Activated T-helper 9 cell treated with anti-CD3 and anti-CD28 coated beads, Interleukin-2, amount 50 U/mL, for 16 hours (primary cell): ENCODE results near the gene VEZF1.

ENCODE experiments used
- DNase-seq: peaks from one replicate; pipeline ENCODE4 v3.0.0-alpha.2; 2020; ENCODE audit warnings: low read depth

VEZF1 gene

DNA sequence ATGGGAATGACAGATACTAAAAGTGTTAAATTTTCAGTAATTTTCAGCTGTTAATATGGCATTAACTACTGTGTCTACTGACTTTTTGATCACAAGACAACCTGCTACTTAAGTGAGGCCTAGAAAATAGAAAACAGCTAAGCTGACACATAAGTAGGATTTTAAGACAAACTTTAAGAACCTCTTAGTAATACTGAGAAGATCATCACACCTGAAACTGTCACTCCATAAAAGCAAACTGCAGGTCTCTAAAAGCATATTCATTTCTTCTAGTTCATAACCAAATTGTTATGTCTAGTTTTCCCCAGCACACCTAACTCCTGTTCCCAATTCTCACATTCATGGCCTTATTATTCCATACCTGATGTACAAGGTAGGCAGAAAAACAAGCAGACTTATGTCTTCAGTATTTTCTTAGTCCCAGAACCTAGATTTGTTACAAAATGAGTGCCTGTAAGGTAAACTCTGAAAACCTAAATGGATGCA, 11.0 kb upstream of the VEZF1 start:
- DNase-seq, result no peak

- DNase-seq, result no peak
These were observed 9.2 kb upstream of the VEZF1 start for GRCh38 chr17:57997085-57997809.

DNA sequence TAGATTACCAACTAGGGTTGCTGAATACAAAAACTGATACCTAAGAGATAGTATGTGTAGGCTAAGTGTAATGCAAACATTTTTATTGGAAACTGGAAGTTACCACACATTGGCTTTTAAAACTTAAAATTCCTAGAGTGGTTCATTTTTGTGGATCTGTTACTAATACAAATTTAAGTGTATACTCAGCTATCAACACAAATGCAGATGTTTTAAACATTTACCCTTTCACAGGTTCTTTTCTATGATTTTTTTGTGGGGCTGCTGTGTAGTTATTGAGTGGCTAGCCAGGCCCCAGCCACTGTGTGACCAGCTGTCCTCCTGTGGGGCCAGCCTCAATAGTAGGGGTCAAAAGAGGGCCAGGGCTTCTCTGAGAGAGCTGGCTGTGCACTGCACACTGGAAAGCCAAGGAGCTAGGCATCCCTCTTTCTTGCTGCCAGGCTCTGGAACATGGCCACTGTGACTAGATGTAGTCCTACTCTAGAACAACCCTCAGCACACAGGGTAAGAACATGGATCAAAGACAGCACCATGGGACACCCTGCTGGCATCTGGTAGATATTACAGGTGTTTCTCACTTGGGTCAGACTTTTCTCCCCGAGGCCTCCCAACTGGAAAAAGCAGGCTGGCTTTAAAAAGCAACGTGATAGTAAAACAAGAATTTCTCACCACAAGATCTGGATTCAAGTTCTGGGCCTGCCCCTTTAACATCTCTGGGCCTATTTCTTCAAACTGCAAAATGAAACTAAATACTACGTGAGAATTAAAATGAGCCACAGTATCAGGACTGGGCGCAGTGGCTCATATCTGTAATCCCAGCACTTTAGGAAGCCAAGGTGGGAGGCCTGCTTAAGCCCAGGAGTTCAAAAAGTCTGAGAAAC, 7.3 kb upstream of the VEZF1 start:
- DNase-seq, result peak; percentile 30

DNA sequence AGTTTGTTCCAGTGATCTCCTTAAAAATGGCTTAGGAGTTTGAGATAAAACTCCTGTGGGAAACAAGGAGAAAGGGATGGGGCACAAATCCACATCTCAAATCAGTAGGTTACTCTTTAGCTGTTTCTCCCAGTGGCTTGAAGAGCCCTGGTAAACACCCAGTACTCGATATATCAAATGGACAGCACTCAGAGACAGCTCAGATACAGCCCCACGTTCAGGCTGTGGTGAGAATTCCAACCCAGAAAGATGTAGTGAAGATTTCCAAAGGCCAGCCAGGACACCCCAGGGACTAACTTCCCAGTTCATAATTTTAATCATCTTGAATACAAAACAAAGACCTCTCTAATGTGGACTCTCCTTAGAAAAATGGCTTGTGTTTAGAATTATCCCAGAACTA, 6.4 kb upstream of the VEZF1 start:
- no peak for DNase-seq

DNA sequence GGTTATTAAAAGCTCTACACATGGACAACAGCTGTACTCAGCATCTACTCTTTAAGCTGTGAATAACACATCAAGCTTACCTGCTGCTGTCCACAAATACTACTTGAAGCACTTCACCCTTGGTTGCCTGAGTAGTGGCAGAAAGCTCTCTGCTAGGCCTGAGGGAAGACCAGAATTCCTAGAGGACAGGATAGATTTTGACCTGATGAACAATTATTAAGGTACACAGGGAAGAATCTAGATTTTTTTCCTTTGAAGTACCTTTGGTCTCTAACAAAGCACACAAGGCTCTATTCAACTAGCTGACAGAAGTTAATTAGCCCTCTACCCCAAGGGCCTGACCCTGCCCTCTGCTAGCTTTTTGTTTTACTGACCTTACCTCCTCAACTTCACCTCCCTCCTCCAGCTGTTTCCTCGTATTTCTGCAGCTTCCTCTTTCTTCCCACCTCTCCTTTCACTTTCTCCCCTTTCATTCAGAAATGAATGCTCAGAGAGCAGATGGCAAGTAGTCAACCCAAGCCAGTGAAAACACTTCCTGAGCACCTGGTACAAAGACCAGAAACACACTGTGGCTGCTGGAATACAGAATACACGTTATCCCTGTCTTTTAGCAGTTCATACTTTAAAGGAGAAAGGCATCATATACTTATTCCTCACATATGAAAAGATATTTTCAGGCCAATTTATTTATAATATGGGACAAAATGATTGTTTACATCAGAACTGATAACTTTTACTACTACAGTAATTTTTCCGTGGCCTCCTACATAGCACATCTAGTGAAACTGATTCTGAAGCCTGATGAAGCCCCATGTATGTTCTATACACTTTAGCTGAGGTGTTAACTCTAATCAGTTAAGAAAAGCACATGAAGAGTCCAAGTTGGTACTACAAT, 5.7 kb upstream of the VEZF1 start:
- no peak for DNase-seq

GRCh38 chr17:57991537-57991936, 3.5 kb upstream of the VEZF1 start:
- DNase-seq, result no peak

- DNase-seq, result no peak
These were observed 2.0 kb upstream of the VEZF1 start for GRCh38 chr17:57990037-57990436.

DNA sequence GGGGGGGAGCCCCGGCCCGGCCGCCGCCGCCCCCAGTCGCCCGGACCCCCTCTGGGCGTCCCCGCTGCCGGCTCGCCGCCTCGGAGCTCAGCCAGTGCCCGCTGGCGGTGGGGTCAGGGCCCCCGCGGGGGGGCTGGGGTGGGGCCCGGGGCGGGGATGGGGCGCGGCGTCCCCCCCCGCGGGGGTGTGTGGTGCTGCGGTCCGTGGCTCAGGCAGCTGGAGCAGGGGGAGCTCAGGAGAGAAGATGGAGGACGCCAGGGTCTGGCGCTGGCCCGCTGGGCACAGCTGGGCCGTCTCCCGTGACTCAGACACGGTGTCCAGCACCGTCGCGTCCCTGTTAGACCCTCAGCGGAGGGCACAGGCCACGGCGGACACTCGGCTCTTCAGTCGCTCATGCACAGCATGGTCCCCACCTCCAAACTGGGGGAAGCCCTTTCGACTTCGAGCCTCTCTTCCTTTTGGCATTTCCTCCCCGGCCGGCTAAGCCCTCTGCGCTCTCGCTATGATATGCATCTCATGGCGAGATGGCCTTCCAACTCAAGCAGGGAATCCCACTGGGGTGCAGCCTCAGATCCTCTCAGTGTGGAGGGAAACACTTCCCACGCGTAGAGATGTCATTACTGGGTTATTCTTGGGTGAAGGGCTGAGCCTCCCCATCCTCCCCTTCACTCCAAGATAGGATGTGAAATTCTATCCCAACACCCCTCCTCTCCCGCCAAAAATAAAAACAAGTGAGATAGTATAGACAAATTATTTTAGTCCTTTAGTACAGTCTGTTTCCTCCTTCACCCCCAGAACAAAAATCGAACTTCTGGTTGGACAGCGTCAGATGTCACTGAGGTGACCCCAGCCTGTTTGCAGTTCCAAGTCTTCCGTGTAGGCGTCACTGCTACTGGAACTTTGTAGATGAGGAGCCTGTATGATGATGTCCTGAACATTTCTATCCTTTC, 522 bp upstream of the VEZF1 start:
- peak; percentile 4 for DNase-seq

- DNase-seq, result peak; percentile 16
These were observed 1.0 kb downstream of the VEZF1 start for GRCh38 chr17:57986841-57987580.

GRCh38 chr17:57985675-57985974, 2.4 kb downstream of the VEZF1 start:
- no peak for DNase-seq

DNA sequence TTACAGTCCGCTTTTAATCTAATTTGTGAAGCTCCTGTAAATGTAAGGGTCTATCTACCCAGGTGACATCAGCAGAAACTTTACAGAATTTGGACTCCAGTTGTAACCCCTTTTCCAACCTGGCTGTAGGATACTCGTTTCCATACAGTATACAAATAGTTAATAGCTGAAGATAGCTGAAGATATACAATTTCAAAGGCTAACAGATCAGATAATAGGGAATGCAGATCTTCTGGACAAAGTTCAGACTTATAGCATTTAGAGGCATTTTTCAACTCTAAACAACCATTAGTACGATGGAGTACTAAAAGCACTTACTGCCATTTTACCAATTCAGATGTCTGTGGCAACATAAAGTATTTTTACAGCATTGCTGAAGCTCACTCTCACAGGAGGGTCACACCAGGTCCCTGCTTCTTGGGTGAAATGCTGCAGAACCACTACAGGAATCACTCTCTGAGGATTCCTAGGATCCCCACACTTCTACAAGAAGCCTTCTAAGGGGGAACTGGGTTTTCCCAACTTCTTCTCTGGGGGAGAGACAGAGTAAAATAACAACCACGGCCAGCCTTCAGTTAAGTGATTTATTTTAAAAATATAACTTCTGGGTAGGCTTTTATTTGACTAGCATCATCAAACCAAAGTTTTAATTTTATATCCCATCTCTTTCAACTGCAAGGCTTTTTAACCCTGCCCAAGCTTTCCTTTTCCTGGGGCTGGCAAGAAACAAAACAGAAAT, 2.9 kb downstream of the VEZF1 start:
- no peak for DNase-seq

DNA sequence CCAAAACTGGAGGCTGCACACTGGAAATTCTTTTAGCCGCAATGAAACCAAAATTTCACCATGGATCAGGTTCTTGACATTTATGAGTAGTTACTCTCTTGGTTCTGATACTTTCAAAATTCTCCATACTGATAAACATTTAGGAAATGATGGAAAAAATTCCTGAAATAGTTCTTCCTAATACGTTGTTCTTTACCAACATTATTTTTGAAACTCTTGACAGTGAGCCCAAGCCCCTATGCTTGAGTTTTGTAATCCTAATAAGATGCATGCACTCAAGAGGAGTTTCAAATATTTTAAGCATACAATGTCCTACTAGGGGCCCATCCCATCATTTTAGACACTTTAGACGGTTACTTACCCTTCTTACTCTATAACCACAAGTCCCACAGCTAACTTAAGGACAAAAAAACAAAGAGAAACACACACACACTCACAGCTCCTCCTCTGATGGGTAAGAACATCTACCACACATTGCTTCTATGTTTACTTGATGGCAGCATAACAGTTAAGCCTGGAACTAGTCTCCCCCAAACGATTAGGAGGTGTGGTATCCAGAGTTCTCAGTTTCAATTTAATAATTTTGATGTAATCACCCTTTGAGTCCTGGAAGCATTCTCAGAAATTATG, 3.7 kb downstream of the VEZF1 start:
- DNase-seq, result no peak

DNA sequence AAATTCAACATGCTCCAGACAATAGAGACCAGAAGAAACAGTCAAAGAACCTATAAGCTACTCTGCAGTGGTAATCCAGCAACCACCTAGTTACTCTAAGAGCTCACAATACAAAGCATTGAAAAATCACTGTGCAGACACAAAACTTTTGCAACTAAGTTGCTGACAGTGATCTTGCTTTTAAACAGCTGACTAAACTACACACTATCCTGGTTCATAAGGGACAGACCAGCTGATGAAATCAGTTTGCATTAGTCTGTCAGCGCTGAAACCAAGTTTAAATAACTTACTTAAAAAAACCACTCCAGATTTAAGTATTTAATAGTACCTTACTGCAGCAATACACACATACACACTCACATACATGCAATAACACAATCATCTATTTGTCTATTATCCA, 4.6 kb downstream of the VEZF1 start:
- DNase-seq, result no peak

GRCh38 chr17:57982452-57983170, 5.4 kb downstream of the VEZF1 start:
- no peak for DNase-seq

GRCh38 chr17:57980522-57980921, 7.5 kb downstream of the VEZF1 start:
- DNase-seq, result no peak

DNA sequence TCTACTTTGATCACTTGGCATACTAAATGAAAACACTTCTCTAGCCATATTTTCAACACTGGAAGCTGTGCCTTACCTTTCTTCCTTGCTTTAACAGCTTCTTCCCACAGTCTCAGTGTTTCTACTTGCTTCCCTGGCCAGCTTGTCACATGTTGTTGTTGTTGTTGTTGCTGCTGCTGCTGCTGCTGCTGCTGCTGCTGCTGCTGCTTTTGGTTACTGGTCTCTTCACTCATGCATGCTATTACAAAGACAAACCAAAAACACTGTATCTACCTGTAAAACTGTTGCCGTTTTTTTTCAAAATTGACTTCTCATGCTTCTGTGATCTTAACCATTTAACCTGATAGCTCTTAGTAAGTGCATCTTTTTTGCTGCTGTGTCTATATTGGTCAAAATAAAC, 9.0 kb downstream of the VEZF1 start:
- DNase-seq, result no peak

GRCh38 chr17:57976594-57976993, 11.5 kb downstream of the VEZF1 start:
- no peak for DNase-seq

- no peak for DNase-seq
These were observed 13.0 kb downstream of the VEZF1 start for GRCh38 chr17:57975044-57975443.
